Neuronal stem cell (in vitro differentiated cells): Measurements from ENCODE around the gene DGLUCY.

Source experiments
- DNase-seq: peaks from one replicate; pipeline ENCODE4 v3.0.0-alpha.2; 2013; ENCODE audit warnings: low spot score
- H2AFZ ChIP-seq: one replicate; pipeline ENCODE4 v1.6.1; 2013; ENCODE audit warnings: mild to moderate bottlenecking, low read length, inconsistent platforms
- H2AK5ac ChIP-seq: 2 replicates; pipeline ENCODE4 v1.6.1; 2013; ENCODE audit warnings: low read depth, mild to moderate bottlenecking, inconsistent platforms, low read length, moderate library complexity, mixed read lengths
- H2BK120ac ChIP-seq: 2 replicates; pipeline ENCODE4 v1.6.1; 2013; ENCODE audit warnings: low read depth, mild to moderate bottlenecking, inconsistent platforms, low read length, moderate library complexity, mixed read lengths
- H2BK12ac ChIP-seq: one replicate; pipeline ENCODE4 v1.6.1; 2013; ENCODE audit warnings: low read length, inconsistent platforms
- H2BK15ac ChIP-seq: 2 replicates; pipeline ENCODE4 v1.6.1; 2013; ENCODE audit warnings: mild to moderate bottlenecking, low read length, inconsistent platforms, mixed read lengths
- H2BK5ac ChIP-seq: one replicate; pipeline ENCODE4 v1.6.1; 2013; ENCODE audit warnings: inconsistent platforms, mild to moderate bottlenecking, low read length, moderate library complexity
- H3K14ac ChIP-seq: one replicate; pipeline ENCODE4 v1.6.1; 2013; ENCODE audit warnings: low read length, inconsistent platforms
- H3K18ac ChIP-seq: 2 replicates; pipeline ENCODE4 v1.6.1; 2013; ENCODE audit warnings: low read length, inconsistent platforms
- H3K23ac ChIP-seq: 2 replicates; pipeline ENCODE4 v1.6.1; 2013; ENCODE audit warnings: low read depth, mild to moderate bottlenecking, mixed read lengths, low read length, inconsistent platforms; ENCODE audit not compliant: poor library complexity
- H3K27ac ChIP-seq: replicated peaks from 3 replicates; pipeline ENCODE4 v1.5.1; 2013; ENCODE audit warnings: low read length, inconsistent platforms
- H3K27me3 ChIP-seq, 3 experiments: 2 replicates each; pipeline ENCODE4 v1.6.1; 2013; ENCODE audit warnings: low read length in 3 of 3, mild to moderate bottlenecking in 2 of 3, inconsistent platforms in 1 of 3, low read depth in 1 of 3, mixed read lengths in 1 of 3, moderate library complexity in 1 of 3; ENCODE audit not compliant: control insufficient read depth in 3 of 3, insufficient read depth in 3 of 3
- H3K36me3 ChIP-seq, 2 donors: replicated peaks in 1 of 2; 2 replicates each; pipeline ENCODE4 v1.6.1; 2013; ENCODE audit warnings: low read length in 2 of 2; ENCODE audit not compliant: control insufficient read depth in 2 of 2, insufficient read depth in 2 of 2
- H3K4ac ChIP-seq: 2 replicates; pipeline ENCODE4 v1.6.1; 2013; ENCODE audit warnings: inconsistent platforms, mild to moderate bottlenecking, low read length, moderate library complexity
- H3K4me1 ChIP-seq, 2 donors: 1 replicate in 1 of 2; 2 replicates in 1 of 2; pipeline ENCODE4 v1.6.1; 2013; ENCODE audit warnings: low read length in 2 of 2, low read depth in 1 of 2; ENCODE audit not compliant: control insufficient read depth in 2 of 2, insufficient read depth in 1 of 2
- H3K4me2 ChIP-seq: one replicate; pipeline ENCODE4 v1.6.1; 2013; ENCODE audit warnings: mild to moderate bottlenecking, low read length, inconsistent platforms; ENCODE audit not compliant: insufficient read depth, poor library complexity, severe bottlenecking
- H3K4me3 ChIP-seq, 2 donors: 2 replicates each; pipeline ENCODE4 v1.5.1; 2013; ENCODE audit warnings: low read length in 2 of 2, mild to moderate bottlenecking in 2 of 2, inconsistent platforms in 1 of 2, moderate library complexity in 1 of 2
- H3K79me1 ChIP-seq: one replicate; pipeline ENCODE4 v1.6.1; 2013; ENCODE audit warnings: low read depth, mild to moderate bottlenecking, inconsistent platforms, low read length, moderate library complexity
- H3K9ac ChIP-seq: one replicate; pipeline ENCODE4 v1.6.1; 2013; ENCODE audit warnings: mild to moderate bottlenecking, low read depth, low read length, inconsistent platforms; ENCODE audit not compliant: poor library complexity
- H3K9me3 ChIP-seq, 2 donors: replicated peaks in 1 of 2; 2 replicates each; pipeline versions ENCODE3 to v1.6.1; 2013; ENCODE audit warnings: low read length in 2 of 2, mild to moderate bottlenecking in 2 of 2, inconsistent platforms in 1 of 2, low read depth in 1 of 2, mixed read lengths in 1 of 2, moderate library complexity in 1 of 2; ENCODE audit not compliant: control insufficient read depth in 2 of 2, insufficient read depth in 1 of 2
- H4K8ac ChIP-seq: one replicate; pipeline ENCODE4 v1.6.1; 2013; ENCODE audit warnings: low read depth, mild to moderate bottlenecking, inconsistent platforms, low read length, moderate library complexity
- H4K91ac ChIP-seq: one replicate; pipeline ENCODE4 v1.6.1; 2013; ENCODE audit warnings: low read length, low read depth, mild to moderate bottlenecking, inconsistent platforms; ENCODE audit not compliant: poor library complexity
- WGBS, 2 donors: extraction: QIAGEN DNeasy Blood & Tissue Kit; methylation state at CpG; one replicate each; pipeline ENCODE4 v1.1.7; 2013; ENCODE audit warnings: missing lambda C conversion rate in 2 of 2, mixed read lengths in 1 of 2; ENCODE audit not compliant: insufficient read length in 2 of 2, insufficient replicate concordance in 1 of 2; ENCODE audit errors: extremely low coverage in 2 of 2; 5-methylcytosine and 5-hydroxymethylcytosine counted together

The DGLUCY gene

DNA sequence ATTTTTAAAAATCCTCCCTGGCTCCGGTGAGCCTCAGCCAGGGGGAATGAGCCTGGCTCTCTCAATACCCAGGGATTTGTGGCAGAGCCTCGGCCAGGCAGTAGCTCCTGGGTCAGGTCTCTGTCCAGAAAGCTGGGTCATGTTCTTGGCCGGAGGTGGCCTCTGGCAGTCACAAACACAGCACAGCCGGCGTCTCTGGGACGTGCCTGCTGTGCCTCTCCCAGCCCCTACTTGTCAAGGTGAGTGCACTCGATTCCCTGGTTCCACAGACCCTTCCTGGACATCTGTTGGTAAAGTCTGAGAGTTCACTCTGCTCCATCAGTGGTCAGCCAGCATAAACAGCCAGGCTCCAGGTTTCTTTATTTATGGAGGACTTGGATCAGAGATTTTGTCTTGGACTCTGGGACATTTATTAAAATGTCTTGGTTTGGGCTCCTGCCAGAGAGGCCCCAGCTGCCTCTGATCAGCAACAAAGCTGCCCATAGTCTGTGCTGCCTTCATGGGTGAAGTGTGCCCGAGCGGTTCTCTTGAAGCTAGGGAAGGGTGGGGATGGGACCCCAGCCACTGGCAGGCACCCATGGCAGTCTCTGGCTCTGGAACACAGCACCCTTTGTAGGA, 56.7 kb downstream of the DGLUCY start:
- Histone ChIP-seq H2AFZ (no peak overlapping the region), H4K8ac (no peak overlapping the region), H2BK15ac (no peak overlapping the region), H3K4me3 (no peak overlapping the region), H3K14ac (no peak overlapping the region), H4K91ac (no peak overlapping the region), H3K4me2 (no peak overlapping the region), H3K4me1 (no peaks in the 10 kb centered on the region), H3K4ac (no peak overlapping the region), H3K9me3 (no peaks in the 10 kb centered on the region), H3K36me3 (peaks cover 4 to 45% of the 10 kb centered on the region in 2 donors), H2BK120ac (no peak overlapping the region), H3K27me3 (no peaks in the 10 kb centered on the region), H3K23ac (no peak overlapping the region), H3K18ac (no peak overlapping the region), H2BK5ac (no peak overlapping the region), H3K9ac (no peak overlapping the region), H2AK5ac (no peak overlapping the region), H3K79me1 (no peaks in the 10 kb centered on the region), H2BK12ac (no peak overlapping the region), H3K27ac (no peak overlapping the region)
- no peak for DNase-seq
- WGBS, 2 donors: no CpG with 5 or more reads among the region's 9 CpGs

GRCh38 chr14:91171291-91171690, 57.4 kb downstream of the DGLUCY start:
- no peaks in the 10 kb centered on the region for H3K79me1 ChIP-seq
- H3K18ac ChIP-seq: no peak overlapping the region
- H4K91ac ChIP-seq: no peak overlapping the region
- no peak overlapping the region for H2AFZ ChIP-seq
- H3K23ac ChIP-seq: no peak overlapping the region
- H3K9ac ChIP-seq: no peak overlapping the region
- no peaks in the 10 kb centered on the region for H3K4me1 ChIP-seq
- H2BK120ac ChIP-seq: no peak overlapping the region
- no peak overlapping the region for H2AK5ac ChIP-seq
- H3K4me3 ChIP-seq: no peak overlapping the region
- no peaks in the 10 kb centered on the region for H3K9me3 ChIP-seq
- no peak overlapping the region for H3K14ac ChIP-seq
- H2BK15ac ChIP-seq: no peak overlapping the region
- DNase-seq: no peak
- H3K4ac ChIP-seq: no peak overlapping the region
- H3K27me3 ChIP-seq: no peaks in the 10 kb centered on the region
- no peak overlapping the region for H2BK12ac ChIP-seq
- WGBS, 2 donors: no CpG with 5 or more reads among the region's 5 CpGs
- no peak overlapping the region for H3K4me2 ChIP-seq
- no peak overlapping the region for H2BK5ac ChIP-seq
- peaks cover 4 to 44% of the 10 kb centered on the region in 2 donors for H3K36me3 ChIP-seq
- no peak overlapping the region for H4K8ac ChIP-seq
- H3K27ac ChIP-seq: no peak overlapping the region

- no peaks in the 10 kb centered on the region for H3K79me1 ChIP-seq
These were observed 59.4 kb downstream of the DGLUCY start for GRCh38 chr14:91173221-91173670.

GRCh38 chr14:91173904-91174303, 60.0 kb downstream of the DGLUCY start:
- no peak overlapping the region for H2BK12ac ChIP-seq

More at GRCh38 chr14:91173221-91173670, 59.4 kb downstream of the DGLUCY start:
- H3K4me2 ChIP-seq: no peak overlapping the region
- H3K23ac ChIP-seq: no peak overlapping the region
- no peak overlapping the region for H2BK12ac ChIP-seq
- no peak overlapping the region for H2BK15ac ChIP-seq
- H3K27me3 ChIP-seq: no peaks in the 10 kb centered on the region
- no peaks in the 10 kb centered on the region for H3K4me1 ChIP-seq
- H2BK5ac ChIP-seq: no peak overlapping the region
- no peak overlapping the region for H3K14ac ChIP-seq
- WGBS, 2 donors: no CpG with 5 or more reads among the region's 10 CpGs
- no peak overlapping the region for H3K4ac ChIP-seq
- peak overlapping the region; percentile 72 for H3K18ac ChIP-seq
- H3K36me3 ChIP-seq: peaks cover 2 to 36% of the 10 kb centered on the region in 2 donors
- no peak overlapping the region for H3K27ac ChIP-seq
- H2BK120ac ChIP-seq: no peak overlapping the region
- H4K8ac ChIP-seq: no peak overlapping the region
- no peak overlapping the region for H3K9ac ChIP-seq
- peak; percentile 75 for DNase-seq
- no peak overlapping the region for H3K4me3 ChIP-seq
- H2AK5ac ChIP-seq: peak overlapping the region; percentile 20
- H2AFZ ChIP-seq: no peak overlapping the region
- H3K9me3 ChIP-seq: no peaks in the 10 kb centered on the region
- H4K91ac ChIP-seq: no peak overlapping the region

More at GRCh38 chr14:91173904-91174303, 60.0 kb downstream of the DGLUCY start:
- Histone ChIP-seq H2AK5ac (no peak overlapping the region), H3K23ac (no peak overlapping the region), H4K91ac (no peak overlapping the region), H2AFZ (no peak overlapping the region), H2BK120ac (no peak overlapping the region), H3K4me1 (no peaks in the 10 kb centered on the region), H3K27me3 (no peaks in the 10 kb centered on the region), H3K4ac (no peak overlapping the region), H3K9me3 (no peaks in the 10 kb centered on the region), H3K4me2 (no peak overlapping the region), H3K79me1 (no peaks in the 10 kb centered on the region), H3K27ac (no peak overlapping the region), H4K8ac (no peak overlapping the region), H2BK15ac (no peak overlapping the region), H3K36me3 (peaks cover 2 to 32% of the 10 kb centered on the region in 2 donors), H3K18ac (no peak overlapping the region), H3K4me3 (no peak overlapping the region), H3K14ac (no peak overlapping the region), H2BK5ac (no peak overlapping the region), H3K9ac (no peak overlapping the region)
- WGBS, 2 donors: no CpG with 5 or more reads among the region's 4 CpGs
- no peak for DNase-seq
